Thyroid gland (tissue), 4 donors: Measurements from ENCODE around the gene LDLRAD4. TPM values are rescaled to one million over a fixed set of nuclear protein-coding genes. Genes with fewer than 3 reads are reported as not detected.

Source experiments
- DNase-seq, 2 donors: peaks; one replicate each; pipeline ENCODE4 v3.0.0-alpha.2; 2019
- H3K27ac ChIP-seq, 3 donors: fragments of 200-600 bp; sonication (generic); 1 replicate in 2 of 3; 2 replicates in 1 of 3; pipeline ENCODE4 v1.5.1; 2016 to 2019; ENCODE audit warnings: mild to moderate bottlenecking in 1 of 3, moderate library complexity in 1 of 3
- H3K27me3 ChIP-seq: fragments of 200-600 bp; sonication (generic); one replicate; pipeline ENCODE4 v1.5.1; 2019
- H3K36me3 ChIP-seq, 2 donors: fragments of 200-600 bp; sonication (generic); one replicate each; pipeline ENCODE4 v1.5.1; 2016 to 2019
- H3K4me1 ChIP-seq, 2 donors: fragments of 200-600 bp; sonication (generic); one replicate each; pipeline ENCODE4 v1.5.1; 2017 to 2019
- H3K4me3 ChIP-seq, 3 donors: fragments of 200-600 bp; sonication (generic); replicated peaks in 1 of 3; 1 replicate in 2 of 3; 2 replicates in 1 of 3; pipeline ENCODE4 v1.5.1; 2016; ENCODE audit warnings: mild to moderate bottlenecking in 1 of 3
- H3K9me3 ChIP-seq: fragments of 200-600 bp; sonication (generic); one replicate; pipeline ENCODE4 v1.5.1; 2017
- POLR2A ChIP-seq, 2 donors: fragments of 450-650 bp; IDR thresholded peaks; one replicate each; pipeline ENCODE4 v1.6.1; 2017; ENCODE audit warnings: antibody characterized with exemption in 2 of 2, mild to moderate bottlenecking in 2 of 2, moderate library complexity in 1 of 2
- WGBS, 2 donors: methylation state at CpG; one replicate each; pipeline ENCODE4 v1.1.5; 2017; 5-methylcytosine and 5-hydroxymethylcytosine counted together
- intact Hi-C: fragments of 100-400 bp; cut with DNase I; formaldehyde crosslinking; loops from one replicate; pipeline ENCODE4 v1.15.1; 2023
- total RNA-seq, 4 donors: library from RNA; depleted of rRNA; stranded (reverse); fragments of >200 nt; gene quantifications; one replicate each; pipeline ENCODE4 v1.2.3, GENCODE V29; 2016
- TF ChIP-seq, protein P1 (sequence below), 6 experiments: fragments of 200-600 bp in 3 of 6; fragments of 450-650 bp in 3 of 6; sonication (generic) in 3 of 6; IDR thresholded peaks; one replicate each; pipeline ENCODE4 v1.5.1; 2016 to 2019; ENCODE audit warnings: antibody characterized with exemption in 6 of 6, mild to moderate bottlenecking in 2 of 6, inconsistent platforms in 1 of 6, moderate library complexity in 1 of 6

Gene LDLRAD4
- total RNA-seq, 4 donors from 2014 or later: 23.7 to 35.7 (median 29.7) TPM

DNA sequence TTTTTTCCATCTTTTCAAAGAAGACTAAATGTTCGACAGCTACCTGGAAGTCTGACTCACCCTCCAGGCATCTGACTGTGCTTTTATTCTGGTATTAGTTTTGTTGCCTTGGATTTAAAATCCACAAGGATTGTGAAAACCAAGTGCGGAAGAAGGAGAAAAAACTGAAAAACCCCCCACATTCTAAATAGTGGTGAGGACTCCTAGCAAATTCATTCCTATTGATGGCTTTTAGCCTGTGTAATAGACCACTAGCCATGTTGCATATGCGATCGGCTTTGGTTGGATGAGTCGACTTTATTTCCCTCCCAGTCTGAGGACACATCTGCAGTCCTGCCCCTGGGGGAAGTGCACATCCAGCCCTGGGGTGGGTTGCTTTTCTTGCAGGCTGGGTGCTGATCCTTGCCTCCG is 16.9 kb downstream of the LDLRAD4 start:
- intact Hi-C loops: no loop called here
- Histone ChIP-seq H3K36me3 (no peaks in the 10 kb centered on the region), H3K9me3 (no peaks in the 10 kb centered on the region), H3K4me1 (peaks cover 11 to 36% of the 10 kb centered on the region in 2 donors), H3K27ac (no peak overlapping the region), H3K4me3 (no peak overlapping the region), H3K27me3 (no peaks in the 10 kb centered on the region)
- TF ChIP-seq, protein P1, sequence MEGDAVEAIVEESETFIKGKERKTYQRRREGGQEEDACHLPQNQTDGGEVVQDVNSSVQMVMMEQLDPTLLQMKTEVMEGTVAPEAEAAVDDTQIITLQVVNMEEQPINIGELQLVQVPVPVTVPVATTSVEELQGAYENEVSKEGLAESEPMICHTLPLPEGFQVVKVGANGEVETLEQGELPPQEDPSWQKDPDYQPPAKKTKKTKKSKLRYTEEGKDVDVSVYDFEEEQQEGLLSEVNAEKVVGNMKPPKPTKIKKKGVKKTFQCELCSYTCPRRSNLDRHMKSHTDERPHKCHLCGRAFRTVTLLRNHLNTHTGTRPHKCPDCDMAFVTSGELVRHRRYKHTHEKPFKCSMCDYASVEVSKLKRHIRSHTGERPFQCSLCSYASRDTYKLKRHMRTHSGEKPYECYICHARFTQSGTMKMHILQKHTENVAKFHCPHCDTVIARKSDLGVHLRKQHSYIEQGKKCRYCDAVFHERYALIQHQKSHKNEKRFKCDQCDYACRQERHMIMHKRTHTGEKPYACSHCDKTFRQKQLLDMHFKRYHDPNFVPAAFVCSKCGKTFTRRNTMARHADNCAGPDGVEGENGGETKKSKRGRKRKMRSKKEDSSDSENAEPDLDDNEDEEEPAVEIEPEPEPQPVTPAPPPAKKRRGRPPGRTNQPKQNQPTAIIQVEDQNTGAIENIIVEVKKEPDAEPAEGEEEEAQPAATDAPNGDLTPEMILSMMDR (IDR thresholded peaks at IDR 0.05): no peak
- no peak for TF ChIP-seq POLR2A (IDR thresholded peaks at IDR 0.05)
- DNase-seq: no peak
- WGBS, 2 donors: 70 to 84% methylated on average over 6 of the region's 6 CpGs

DNA sequence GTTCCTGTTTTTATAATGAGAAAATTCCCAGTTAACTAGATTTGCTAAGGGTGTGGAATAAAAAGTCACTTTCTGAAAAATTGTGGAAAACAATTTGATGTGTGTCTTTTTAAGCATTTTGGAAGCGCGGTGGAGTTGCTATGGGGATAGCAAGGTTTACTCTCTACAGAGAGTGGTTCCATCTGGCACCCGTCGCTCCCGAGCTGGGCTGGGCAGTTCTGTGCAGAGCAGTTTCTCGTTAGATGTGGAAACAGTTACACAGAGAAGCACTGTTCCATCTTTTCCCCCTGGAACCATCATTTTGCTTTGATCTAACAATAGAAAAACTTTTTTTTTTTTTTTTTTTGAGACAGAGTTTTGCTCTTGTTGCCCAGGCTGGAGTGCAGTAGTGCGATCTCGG is 17.4 kb downstream of the LDLRAD4 start:
- Histone ChIP-seq H3K27ac (no peak overlapping the region), H3K27me3 (no peaks in the 10 kb centered on the region), H3K4me3 (no peak overlapping the region), H3K9me3 (no peaks in the 10 kb centered on the region), H3K36me3 (no peaks in the 10 kb centered on the region), H3K4me1 (peaks cover 11 to 36% of the 10 kb centered on the region in 2 donors)
- no peak for DNase-seq
- no peak for TF ChIP-seq POLR2A (IDR thresholded peaks at IDR 0.05)
- TF ChIP-seq, protein P1 (IDR thresholded peaks at IDR 0.05): no peak
- intact Hi-C loops: no loop called here
- WGBS, 2 donors: 70 to 73% methylated on average over 8 of the region's 8 CpGs

DNA sequence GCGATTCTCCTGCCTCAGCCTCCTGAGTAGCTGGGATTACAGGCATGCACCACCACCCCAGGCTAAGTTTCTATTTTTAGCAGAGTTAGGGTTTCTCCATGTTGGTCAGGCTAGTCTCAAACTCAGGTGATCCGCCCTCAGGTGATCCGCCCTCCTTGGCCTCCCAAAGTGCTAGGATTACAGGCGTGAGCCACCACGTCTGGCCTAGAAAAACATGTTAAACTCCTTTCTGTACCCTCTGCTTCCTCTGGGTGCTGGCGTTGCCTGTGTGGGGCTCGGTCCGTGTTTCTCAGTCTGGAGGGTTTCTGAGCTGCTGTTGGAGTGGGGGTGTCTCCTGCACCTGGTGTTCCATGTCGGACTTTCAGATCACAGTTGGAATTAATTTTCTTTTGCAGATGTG is 17.9 kb downstream of the LDLRAD4 start:
- H3K27ac ChIP-seq: no peak overlapping the region
- no peak overlapping the region for H3K4me3 ChIP-seq
- no peak for DNase-seq
- no peaks in the 10 kb centered on the region for H3K27me3 ChIP-seq
- intact Hi-C loops: no loop called here
- peaks cover 11 to 36% of the 10 kb centered on the region in 2 donors for H3K4me1 ChIP-seq
- no peaks in the 10 kb centered on the region for H3K9me3 ChIP-seq
- TF ChIP-seq POLR2A (IDR thresholded peaks at IDR 0.05): no peak
- TF ChIP-seq, protein P1 (IDR thresholded peaks at IDR 0.05): no peak
- 96 to 98% methylated on average over 9 of the region's 9 CpGs for WGBS, 2 donors
- H3K36me3 ChIP-seq: no peaks in the 10 kb centered on the region

DNA sequence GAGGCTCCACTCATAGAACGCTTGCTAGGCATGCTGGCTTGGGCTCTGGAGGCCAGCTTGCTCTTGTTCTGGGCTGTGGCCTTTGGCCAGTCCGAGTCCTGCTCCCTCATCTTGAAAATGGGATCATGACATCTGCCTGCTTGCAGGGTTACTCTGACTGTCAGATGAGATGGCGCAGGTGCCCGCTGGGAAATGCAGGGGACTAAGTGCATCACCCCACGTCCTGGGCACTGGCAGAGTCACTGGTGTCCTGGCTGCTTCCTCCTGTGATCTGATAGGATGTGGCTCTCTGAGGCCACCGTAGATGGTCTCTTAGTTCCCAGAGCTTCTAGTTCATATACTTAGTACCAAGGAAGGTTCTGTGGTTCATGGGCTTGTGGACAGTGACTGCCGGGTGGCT is 18.5 kb downstream of the LDLRAD4 start:
- peaks cover 11 to 35% of the 10 kb centered on the region in 2 donors for H3K4me1 ChIP-seq
- H3K4me3 ChIP-seq: no peak overlapping the region
- DNase-seq: no peak
- TF ChIP-seq POLR2A (IDR thresholded peaks at IDR 0.05): no peak
- TF ChIP-seq, protein P1 (IDR thresholded peaks at IDR 0.05): no peak
- 93 to 94% methylated on average over 7 of the region's 7 CpGs for WGBS, 2 donors
- H3K9me3 ChIP-seq: no peaks in the 10 kb centered on the region
- no peaks in the 10 kb centered on the region for H3K36me3 ChIP-seq
- intact Hi-C loops: no loop called here
- no peaks in the 10 kb centered on the region for H3K27me3 ChIP-seq
- H3K27ac ChIP-seq: no peak overlapping the region

DNA sequence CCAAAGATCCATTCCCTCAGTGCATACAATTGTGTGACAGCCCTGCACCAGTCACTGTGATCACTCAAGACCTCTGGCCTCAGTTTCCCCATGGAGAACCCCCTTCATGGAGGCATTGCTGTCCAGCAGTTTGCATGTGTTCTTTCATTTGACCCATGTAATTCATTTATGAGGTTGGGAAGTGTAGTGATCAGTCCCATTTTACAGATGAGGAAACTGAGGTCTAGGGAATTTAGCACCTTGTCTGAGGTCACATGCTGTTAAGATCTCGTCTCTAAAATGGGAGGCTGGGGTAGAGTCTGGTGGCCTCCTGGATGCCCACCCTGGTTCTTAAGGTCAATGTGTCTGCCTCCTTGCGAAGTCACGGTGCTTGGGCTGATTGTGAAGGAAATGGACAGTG is 19.1 kb downstream of the LDLRAD4 start:
- 85 to 95% methylated on average over 3 of the region's 3 CpGs for WGBS, 2 donors
- TF ChIP-seq POLR2A (IDR thresholded peaks at IDR 0.05): no peak
- TF ChIP-seq, protein P1 (IDR thresholded peaks at IDR 0.05): no peak
- intact Hi-C loops: no loop called here

More for the DNA sequence above, 19.1 kb downstream of the LDLRAD4 start:
- H3K36me3 ChIP-seq: no peaks in the 10 kb centered on the region
- no peaks in the 10 kb centered on the region for H3K27me3 ChIP-seq
- no peak overlapping the region for H3K27ac ChIP-seq
- no peaks in the 10 kb centered on the region for H3K9me3 ChIP-seq
- H3K4me1 ChIP-seq: peaks cover 9 to 30% of the 10 kb centered on the region in 2 donors
- H3K4me3 ChIP-seq: no peak overlapping the region
- no peak for DNase-seq
